ENCODE results near the gene SNRK.
A peak's percentile ranks its signal among the peaks of the same experiment; 100 is the strongest.

SNRK gene

DNA sequence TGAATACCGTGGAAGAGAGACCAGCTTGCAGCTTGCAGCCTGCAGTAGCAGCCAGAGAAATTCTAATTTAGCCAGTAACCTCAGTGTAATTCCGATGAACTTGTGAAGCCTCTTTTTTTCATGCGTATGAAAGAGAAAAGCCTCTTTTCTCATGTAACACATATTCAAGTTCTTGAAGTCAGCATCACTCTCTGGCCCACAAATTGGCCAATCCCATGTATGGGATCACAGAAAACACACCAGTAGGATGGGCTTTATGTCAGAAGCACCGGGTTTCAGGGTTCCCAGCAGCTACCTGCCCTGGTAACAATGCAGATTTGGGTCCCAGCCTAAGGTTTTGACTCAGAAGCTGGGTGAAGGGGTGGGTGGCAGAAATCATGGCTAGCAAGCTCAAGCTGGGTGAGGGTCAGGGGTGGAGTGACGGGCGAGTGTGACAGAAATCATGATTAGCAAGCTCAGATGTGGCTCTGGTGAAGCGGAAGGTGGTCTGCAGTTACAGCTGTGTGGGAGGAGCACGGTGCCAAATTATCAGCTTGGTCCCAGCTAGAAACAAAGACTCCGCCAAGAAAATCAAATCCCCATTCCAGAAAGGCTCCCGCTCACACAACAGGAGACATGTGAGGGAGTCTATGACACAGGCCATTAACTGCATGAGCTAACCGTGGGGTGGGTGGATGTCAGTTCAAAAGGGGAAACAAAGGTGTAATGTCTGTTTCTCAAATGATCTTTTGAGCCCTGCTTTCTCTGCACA lies 86.6 kb downstream of the SNRK start:
- DNase-seq (ENCODE audit: low spot score) = no peak

DNA sequence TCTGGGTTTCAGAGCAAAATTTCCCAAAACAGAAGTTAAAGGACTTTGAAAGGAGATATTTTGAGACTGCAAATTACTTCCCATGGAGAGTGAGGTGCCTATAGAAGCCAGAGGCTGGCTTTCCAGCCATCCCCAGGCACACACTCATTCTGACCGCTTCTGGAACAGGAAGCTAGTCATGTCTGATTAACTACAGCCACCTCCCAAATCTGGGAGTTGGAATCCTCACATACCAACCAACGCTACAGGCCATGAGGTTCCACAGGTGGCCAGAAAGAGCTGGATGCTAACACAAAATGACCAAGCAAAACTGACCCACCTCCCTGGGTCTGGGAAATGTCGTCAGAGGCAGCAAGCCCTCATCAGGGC lies 87.2 kb downstream of the SNRK start:
- no peak for DNase-seq (ENCODE audit: low spot score)

DNA sequence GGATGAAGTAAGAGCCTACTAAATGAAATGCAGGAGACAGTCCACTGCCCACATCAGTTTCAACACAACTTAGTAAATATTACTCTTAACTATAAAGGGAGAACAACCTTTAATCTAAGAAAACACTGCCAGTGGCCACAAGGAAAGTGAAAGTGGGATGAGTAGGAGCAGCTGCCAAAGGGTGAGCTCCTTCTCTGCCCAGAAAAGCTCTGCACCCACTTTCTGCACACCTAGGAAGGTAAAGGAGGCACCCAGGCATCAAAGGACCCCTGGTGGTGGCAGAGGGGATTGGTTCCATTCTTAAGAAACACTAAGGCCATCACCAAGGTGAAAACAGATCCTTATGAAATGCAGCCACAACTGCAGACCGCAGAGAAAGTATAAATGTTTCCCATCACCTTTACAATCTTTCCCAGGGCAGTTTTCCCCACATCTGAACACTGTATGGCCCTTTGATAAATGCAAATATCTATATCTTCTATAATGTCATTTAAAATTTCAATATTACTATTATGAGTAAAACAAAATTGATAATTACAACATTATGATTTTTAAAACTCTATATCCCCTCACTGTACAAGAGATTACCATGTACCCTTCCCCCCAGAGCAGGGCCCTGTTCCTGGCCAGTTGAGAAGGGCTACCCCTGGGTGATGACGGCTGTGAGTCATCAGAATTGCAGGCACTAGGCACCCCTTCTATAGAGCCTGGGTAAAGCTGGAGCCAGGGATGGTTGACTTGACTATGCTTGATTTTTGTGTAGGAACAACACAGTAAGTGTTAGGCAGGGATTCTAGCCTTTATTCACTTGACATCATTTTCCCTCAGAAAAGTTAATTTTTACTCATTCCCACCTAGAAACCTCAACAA lies 92.0 kb downstream of the SNRK start:
- DNase-seq (ENCODE audit: low spot score) = no peak

DNA sequence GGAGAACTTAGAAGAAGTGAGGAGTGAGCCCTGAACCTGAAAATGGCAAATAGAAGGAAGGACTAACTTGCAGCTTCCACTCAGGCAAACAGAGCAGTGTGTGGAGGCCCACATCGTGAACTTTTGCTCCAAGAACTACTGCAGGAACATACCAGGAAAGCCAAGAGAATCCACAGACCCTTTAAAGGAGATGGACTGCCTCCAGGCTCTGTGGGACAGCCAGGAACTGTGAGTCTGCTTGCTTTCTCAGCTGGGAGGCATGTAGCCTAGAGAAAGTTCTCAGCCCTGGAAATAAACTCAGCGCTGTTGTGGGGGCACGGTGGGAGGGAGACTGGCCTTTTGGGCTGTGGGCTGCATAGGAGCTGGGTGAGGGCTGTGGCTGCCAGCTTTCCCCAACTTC lies 93.0 kb downstream of the SNRK start:
- DNase-seq (ENCODE audit: low spot score) = no peak

DNA sequence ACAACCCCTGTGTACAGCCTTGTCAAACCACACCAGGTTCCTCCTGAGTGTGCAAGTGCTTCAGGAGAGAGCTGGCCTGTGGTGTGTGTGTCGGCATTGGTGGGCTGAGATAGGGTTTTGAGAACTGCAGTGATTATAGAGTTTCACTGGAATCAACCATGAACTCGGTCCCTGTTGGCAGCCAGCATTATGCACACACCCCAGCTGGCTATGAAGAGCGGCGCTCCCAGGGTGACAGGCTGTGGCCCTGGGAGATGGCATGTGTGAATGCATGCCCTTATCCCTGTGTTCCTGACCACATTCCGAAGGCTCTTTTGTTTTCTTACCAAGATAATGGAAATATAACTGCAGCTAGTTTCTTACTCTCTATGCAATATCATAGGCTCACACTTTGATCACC lies 101.8 kb downstream of the SNRK start:
- no peak for DNase-seq (ENCODE audit: low spot score)

DNA sequence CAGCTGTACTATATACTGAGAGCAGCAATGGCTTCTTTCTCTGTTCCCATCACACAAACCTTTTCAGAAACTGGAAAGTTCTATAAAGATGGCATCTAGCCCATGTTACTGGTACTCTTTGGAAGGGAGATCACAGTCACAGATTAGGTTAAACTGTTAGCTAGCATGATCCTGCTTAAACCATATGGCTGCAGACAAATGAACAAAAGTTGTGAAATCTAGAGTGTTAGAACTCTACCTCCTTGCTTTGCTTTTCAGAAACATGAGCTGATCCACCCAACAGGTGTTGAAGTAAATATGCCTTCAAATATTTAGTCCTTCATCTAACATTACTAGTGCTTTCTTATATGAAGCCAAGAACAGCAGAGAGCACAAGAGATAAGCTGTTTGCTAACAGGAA lies 102.6 kb downstream of the SNRK start:
- DNase-seq (ENCODE audit: low spot score) = no peak

DNA sequence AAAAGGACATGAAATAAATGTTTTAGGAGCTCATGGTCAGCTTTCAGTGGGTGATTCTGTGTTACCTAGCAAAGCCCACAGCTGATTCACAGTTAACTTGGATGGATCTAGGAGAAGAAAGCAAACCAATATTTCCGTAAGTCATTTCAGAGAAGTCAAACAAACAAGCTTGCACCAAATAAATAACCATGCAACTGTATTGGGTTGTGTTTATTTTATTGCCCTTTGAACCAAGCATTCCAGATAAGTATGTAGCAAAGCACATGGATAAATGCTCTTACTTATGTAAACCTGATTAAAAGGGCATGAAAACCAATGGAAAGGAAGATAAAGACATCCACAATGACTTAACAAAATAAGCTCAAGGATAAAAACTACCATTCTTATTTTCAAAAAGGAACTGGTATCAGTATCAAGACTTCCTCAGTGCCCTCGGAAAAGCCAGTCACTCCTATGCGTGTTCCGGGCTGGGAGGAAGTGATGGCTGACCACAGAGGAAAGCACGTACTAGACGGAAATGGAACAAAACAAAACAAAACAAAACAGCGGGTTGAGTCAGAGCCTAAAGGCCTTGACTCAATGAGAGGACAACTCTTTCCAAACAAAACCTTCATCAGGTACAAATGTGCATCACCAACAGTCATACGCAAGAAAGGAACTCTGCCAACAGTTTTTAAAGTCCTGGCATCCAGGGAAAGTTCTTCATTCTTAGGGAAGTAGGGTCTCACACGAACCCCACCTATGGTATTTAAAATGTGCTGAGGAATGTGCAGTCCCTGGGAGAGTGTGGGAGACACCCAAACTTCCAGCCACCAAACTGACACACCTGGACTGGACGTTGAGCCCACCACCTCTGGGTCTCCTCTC lies 103.3 kb downstream of the SNRK start:
- peak; percentile 31 for DNase-seq (ENCODE audit: low spot score)

DNA sequence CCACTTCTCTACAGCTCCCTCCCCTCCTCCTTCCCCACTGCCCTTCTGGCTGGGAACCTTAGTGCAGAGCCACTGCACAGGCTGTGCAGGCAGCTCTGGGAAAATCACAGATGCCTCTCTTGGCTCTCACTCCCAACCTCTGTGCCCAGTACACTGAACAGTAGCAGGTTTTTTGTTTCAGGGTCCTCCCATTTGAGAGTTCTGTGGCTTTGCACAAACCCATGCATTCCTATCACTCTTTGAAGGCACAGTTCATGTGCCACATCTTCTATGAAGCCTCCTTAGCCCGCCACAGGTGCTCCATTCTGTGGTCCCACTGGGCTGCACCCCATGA lies 103.9 kb downstream of the SNRK start:
- no peak for DNase-seq (ENCODE audit: low spot score)

DNA sequence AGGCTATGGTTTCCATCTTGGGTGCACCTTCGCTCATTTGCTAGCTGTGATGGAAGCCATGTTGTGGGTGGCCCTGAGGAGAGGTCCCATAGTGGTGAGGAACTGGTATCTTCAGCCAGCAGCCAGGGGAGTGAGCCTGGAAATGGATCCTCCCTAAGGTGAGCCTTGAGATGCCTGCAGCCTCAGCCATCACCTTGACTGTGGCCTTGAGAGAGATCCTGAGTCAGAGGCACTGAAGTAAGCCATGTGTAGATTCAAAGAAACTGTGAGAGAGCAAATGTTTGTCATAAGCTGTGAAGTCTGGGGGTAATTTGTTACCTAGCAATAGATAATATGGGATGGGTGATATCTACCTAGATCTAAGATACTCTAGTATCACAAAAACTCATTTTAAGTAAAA lies 105.3 kb downstream of the SNRK start:
- no peak for DNase-seq (ENCODE audit: low spot score)

DNA sequence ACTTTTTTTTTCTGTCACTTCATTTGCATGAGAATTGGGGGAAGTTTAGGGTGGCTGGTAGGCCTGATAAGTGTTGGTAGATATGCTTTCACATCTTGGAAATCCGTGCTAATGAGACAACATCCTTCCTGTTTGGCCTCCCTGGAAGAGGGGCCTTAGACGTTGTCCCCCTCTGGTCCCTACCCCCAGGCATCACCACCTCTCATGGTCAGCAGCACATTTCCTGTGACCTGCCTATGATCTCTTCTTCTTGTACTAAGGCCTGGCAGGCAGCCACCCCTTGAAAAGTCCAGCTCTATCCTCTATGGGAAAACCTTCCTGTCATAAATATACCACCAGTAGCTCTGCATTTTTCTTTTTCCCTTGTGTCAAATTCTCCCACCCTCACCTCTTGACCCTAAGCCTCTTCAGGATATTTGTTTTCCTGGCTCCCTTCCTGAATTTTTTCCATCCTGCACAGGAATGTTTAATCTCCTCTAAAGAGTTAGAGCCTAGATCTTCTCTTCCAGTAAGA lies 107.8 kb downstream of the SNRK start:
- DNase-seq (ENCODE audit: low spot score) = no peak

DNA sequence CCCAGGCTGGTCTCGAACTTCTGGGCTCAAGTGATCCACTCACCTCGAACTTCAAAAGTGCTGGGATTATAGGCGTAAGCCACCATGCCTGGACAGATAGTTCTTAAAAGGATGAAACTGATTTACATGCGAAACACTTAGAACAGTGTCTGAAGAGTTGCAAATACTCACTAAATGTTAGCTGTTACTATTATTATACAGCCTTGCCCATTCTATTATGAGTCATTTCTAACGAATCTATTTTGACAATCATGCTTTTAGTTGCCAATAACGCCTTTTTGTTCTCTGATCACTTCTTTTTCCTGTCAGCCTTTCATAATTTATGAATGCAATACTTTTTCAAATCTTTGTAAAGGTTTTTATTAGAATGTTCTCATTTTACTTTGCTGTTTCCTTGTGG lies 112.7 kb downstream of the SNRK start:
- no peak for DNase-seq (ENCODE audit: low spot score)

DNA sequence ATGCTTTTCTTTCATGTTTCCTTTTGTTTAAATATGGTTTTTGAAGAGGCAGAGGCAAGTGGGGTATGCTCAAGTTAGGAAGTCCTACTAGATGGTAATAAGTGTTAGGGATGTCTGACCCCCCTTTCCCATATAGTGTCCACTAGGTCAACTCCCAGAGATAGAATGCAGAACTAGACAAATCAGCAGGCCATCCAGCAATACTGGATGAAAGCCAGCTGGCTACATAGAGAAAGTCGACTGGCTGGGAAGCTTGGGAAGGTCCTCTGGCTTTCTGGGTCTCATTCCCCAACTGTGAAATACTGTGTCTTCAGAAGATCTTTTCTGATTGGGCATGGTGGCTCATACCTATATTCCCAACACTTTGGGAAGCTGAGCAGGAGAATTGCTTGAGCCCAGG lies 113.8 kb downstream of the SNRK start:
- DNase-seq (ENCODE audit: low spot score) = no peak
